ENCODE measurements around the gene C15orf39. TPM values are rescaled to one million over a fixed set of nuclear protein-coding genes. Genes with fewer than 3 reads are reported as not detected.

C15orf39 gene
- total RNA-seq, 1 donor from 2014 or later = 62.2 TPM

DNA sequence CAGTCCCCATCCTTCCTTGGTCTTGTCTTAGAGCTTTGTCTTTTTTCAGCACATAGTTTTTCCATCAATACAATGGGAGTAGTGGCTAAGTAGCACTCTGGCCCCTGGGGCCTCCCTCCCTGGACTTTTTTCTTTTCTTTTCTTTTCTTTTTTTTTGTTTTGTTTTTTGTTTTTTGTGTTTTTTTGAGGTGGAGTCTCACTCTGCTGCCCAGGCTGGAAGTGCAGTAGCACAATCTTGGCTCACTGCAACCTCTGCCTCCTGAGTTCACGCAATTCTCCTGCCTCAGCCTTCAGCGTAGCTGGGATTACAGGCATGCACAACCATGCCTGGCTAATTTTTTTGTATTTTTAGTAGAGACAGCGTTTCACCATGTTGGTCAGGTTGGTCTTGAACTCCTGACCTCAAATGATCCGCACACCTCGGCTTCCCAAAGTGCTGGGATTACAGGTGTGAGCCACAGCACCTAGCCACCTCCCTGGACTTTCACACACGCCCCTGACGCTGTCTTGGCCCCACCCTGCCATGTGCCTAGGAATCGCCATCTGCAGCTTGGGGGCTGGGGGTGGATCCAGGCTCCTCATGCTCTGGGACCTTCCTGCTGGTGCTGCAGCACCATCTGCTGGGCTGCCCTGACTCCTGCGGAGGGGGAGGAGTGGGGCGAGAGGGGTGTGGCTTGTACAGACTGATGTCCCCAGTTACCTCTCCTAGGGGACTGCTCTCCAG, 2.8 kb downstream of the C15orf39 start:
- peaks cover 4% of the 10 kb centered on the region for H3K36me3 Mint-ChIP-seq
- TF ChIP-seq, protein P1, sequence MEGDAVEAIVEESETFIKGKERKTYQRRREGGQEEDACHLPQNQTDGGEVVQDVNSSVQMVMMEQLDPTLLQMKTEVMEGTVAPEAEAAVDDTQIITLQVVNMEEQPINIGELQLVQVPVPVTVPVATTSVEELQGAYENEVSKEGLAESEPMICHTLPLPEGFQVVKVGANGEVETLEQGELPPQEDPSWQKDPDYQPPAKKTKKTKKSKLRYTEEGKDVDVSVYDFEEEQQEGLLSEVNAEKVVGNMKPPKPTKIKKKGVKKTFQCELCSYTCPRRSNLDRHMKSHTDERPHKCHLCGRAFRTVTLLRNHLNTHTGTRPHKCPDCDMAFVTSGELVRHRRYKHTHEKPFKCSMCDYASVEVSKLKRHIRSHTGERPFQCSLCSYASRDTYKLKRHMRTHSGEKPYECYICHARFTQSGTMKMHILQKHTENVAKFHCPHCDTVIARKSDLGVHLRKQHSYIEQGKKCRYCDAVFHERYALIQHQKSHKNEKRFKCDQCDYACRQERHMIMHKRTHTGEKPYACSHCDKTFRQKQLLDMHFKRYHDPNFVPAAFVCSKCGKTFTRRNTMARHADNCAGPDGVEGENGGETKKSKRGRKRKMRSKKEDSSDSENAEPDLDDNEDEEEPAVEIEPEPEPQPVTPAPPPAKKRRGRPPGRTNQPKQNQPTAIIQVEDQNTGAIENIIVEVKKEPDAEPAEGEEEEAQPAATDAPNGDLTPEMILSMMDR (IDR thresholded peaks at IDR 0.05; ENCODE audit: unreplicated experiment) = peak; percentile 40
- H3K4me3 Mint-ChIP-seq = peak overlapping the region; percentile 87
- peak; percentile 75 to 85 for DNase-seq (ENCODE audit: low spot score in 2 of 2, unreplicated experiment in 2 of 2)
- H3K27ac Mint-ChIP-seq = peak overlapping the region; percentile 85
- H3K9me3 Mint-ChIP-seq = no peaks in the 10 kb centered on the region
- peaks cover 46% of the 10 kb centered on the region for H3K4me1 Mint-ChIP-seq
- no peaks in the 10 kb centered on the region for H3K27me3 Mint-ChIP-seq (ENCODE audit: low read depth)

DNA sequence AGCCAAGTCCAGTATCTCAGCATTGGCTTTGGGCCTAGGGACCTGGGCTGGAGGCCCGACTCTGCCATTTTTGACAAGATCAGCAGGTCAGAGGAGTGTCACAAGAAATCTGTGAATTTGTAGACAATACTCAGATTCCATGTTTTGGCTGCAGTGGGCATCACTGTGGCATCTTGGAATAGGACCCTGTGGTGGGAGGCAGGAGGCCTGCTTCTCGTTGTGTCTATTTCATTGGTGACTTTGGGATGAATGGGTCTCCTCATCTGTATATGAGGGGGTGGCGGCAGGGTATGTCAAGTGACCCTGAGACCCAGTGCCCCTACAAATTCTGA, 3.3 kb downstream of the C15orf39 start:
- Mint-ChIP-seq H3K4me3 (peak overlapping the region; percentile 87), H3K27me3 (ENCODE audit: low read depth) (no peaks in the 10 kb centered on the region), H3K4me1 (peaks cover 43% of the 10 kb centered on the region), H3K9me3 (no peaks in the 10 kb centered on the region), H3K36me3 (peaks cover 4% of the 10 kb centered on the region), H3K27ac (peak overlapping the region; percentile 85)
- no peak for DNase-seq (ENCODE audit: low spot score in 2 of 2, unreplicated experiment in 2 of 2)
- TF ChIP-seq, protein P1 (IDR thresholded peaks at IDR 0.05; ENCODE audit: unreplicated experiment) = peak; percentile 3

DNA sequence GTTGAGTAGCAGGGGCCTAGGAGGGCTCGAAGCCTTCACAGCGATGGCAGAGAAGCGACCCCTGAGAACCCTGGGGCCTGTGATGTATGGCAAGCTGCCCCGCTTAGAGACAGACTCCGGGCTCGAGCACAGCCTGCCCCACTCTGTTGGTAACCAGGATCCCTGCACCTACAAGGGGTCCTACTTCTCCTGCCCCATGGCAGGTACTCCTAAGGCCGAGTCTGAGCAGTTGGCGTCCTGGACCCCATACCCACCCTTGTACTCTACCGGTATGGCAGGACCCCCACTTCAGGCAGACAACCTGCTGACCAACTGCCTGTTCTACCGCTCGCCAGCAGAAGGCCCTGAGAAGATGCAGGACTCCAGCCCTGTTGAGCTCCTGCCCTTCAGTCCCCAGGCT, 4.3 kb downstream of the C15orf39 start:
- DNase-seq (ENCODE audit: low spot score in 2 of 2, unreplicated experiment in 2 of 2) = no peak
- H3K4me1 Mint-ChIP-seq = peaks cover 35% of the 10 kb centered on the region
- H3K4me3 Mint-ChIP-seq = no peak overlapping the region
- no peaks in the 10 kb centered on the region for H3K9me3 Mint-ChIP-seq
- peaks cover 4% of the 10 kb centered on the region for H3K36me3 Mint-ChIP-seq
- TF ChIP-seq, protein P1 (IDR thresholded peaks at IDR 0.05; ENCODE audit: unreplicated experiment) = no peak
- H3K27ac Mint-ChIP-seq = no peak overlapping the region
- no peaks in the 10 kb centered on the region for H3K27me3 Mint-ChIP-seq (ENCODE audit: low read depth)

DNA sequence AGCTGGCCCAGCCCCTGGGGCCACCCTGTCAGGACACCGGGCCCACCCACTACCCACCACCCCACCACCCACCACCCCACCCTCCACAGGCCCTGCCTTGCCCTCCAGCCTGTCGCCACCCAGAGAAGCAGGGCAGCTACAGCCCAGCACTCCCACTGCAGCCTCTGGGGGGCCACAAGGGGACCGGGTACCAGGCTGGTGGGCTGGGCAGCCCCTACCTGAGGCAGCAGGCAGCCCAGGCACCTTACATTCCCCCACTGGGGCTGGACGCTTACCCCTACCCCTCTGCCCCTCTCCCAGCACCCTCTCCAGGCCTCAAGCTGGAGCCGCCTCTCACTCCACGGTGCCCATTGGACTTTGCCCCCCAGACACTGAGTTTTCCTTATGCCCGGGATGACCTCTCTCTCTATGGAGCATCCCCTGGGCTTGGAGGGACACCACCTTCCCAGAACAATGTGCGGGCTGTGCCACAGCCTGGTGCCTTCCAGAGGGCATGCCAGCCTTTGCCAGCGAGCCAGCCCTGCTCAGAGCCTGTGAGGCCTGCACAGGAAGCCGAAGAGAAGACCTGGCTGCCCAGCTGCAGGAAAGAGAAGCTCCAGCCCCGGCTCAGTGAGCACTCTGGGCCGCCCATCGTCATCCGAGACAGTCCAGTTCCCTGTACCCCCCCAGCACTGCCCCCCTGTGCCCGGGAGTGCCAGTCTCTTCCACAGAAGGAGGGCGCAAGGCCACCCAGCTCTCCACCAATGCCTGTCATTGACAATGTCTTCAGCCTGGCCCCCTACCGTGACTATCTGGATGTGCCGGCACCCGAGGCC, 5.3 kb downstream of the C15orf39 start:
- Mint-ChIP-seq H3K27me3 (ENCODE audit: low read depth) (no peaks in the 10 kb centered on the region), H3K27ac (no peak overlapping the region), H3K4me3 (no peak overlapping the region), H3K36me3 (peaks cover 4% of the 10 kb centered on the region), H3K9me3 (no peaks in the 10 kb centered on the region), H3K4me1 (peaks cover 31% of the 10 kb centered on the region)
- TF ChIP-seq, protein P1 (IDR thresholded peaks at IDR 0.05; ENCODE audit: unreplicated experiment) = no peak
- DNase-seq (ENCODE audit: low spot score in 2 of 2, unreplicated experiment in 2 of 2) = no peak

DNA sequence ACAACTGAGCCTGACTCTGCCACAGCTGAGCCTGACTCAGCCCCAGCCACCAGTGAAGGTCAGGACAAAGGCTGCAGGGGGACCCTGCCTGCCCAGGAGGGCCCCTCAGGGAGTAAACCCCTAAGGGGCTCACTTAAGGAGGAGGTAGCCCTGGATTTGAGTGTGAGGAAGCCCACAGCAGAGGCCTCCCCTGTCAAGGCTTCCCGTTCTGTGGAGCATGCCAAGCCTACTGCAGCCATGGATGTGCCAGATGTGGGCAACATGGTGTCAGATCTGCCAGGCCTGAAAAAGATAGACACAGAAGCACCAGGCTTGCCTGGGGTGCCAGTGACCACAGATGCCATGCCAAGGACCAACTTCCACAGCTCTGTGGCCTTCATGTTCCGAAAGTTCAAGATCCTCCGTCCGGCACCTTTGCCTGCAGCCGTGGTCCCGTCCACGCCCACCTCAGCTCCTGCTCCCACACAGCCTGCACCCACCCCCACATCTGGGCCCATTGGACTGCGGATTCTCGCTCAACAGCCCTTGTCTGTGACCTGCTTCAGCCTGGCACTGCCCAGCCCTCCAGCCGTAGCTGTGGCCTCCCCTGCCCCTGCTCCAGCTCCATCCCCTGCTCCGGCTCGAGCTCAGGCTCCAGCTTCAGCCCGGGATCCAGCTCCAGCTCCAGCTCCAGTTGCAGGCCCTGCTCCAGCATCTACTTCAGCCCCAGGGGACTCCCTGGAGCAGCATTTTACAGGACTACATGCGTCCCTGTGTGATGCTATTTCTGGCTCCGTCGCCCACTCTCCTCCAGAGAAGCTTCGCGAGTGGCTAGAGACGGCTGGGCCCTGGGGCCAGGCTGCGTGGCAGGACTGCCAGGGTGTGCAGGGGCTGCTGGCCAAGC, 6.2 kb downstream of the C15orf39 start:
- Mint-ChIP-seq H3K36me3 (peaks cover 4% of the 10 kb centered on the region), H3K4me1 (peaks cover 31% of the 10 kb centered on the region), H3K27ac (no peak overlapping the region), H3K4me3 (no peak overlapping the region), H3K9me3 (no peaks in the 10 kb centered on the region), H3K27me3 (ENCODE audit: low read depth) (no peaks in the 10 kb centered on the region)
- DNase-seq (ENCODE audit: low spot score in 2 of 2, unreplicated experiment in 2 of 2) = no peak
- TF ChIP-seq, protein P1 (IDR thresholded peaks at IDR 0.05; ENCODE audit: unreplicated experiment) = no peak
